Ovary (tissue), 9 donors: ENCODE measurements around the gene PGA3. TPM values are rescaled to one million over a fixed set of nuclear protein-coding genes. Genes with fewer than 3 reads are reported as not detected.

Source experiments
- DNase-seq, 5 donors: peaks; one replicate each; pipeline ENCODE4 v3.0.0-alpha.2; 2019 to 2020
- H3K27ac ChIP-seq, 2 donors: fragments of 200-600 bp; one replicate each; pipeline versions ENCODE4 v1.5.1 to v1.8.0; 2019 to 2022
- H3K27me3 ChIP-seq: fragments of 200-600 bp; one replicate; pipeline ENCODE4 v1.8.0; 2022
- H3K36me3 ChIP-seq: fragments of 200-600 bp; sonication (generic); one replicate; pipeline ENCODE4 v1.5.1; 2019
- H3K4me1 ChIP-seq: one replicate; pipeline ENCODE4 v1.8.1; 2013; ENCODE audit warnings: mild to moderate bottlenecking, moderate library complexity; ENCODE audit not compliant: insufficient read depth
- H3K4me3 ChIP-seq: fragments of 200-600 bp; sonication (generic); one replicate; pipeline ENCODE4 v1.5.1; 2017
- H3K9me3 ChIP-seq, 2 donors: fragments of 200-600 bp in 1 of 2; sonication (generic) in 1 of 2; one replicate each; pipeline versions ENCODE4 v1.5.1 to v1.8.1; 2013 to 2019; ENCODE audit warnings: mild to moderate bottlenecking in 1 of 2, moderate library complexity in 1 of 2
- EP300 ChIP-seq: sonication (generic); formaldehyde crosslinking; IDR thresholded peaks from one replicate; pipeline ENCODE4 v1.6.1; 2017; ENCODE audit warnings: antibody characterized with exemption
- POLR2A ChIP-seq: fragments of 450-650 bp; IDR thresholded peaks from one replicate; pipeline ENCODE4 v1.6.1; 2017; ENCODE audit warnings: antibody characterized with exemption, mild to moderate bottlenecking, moderate library complexity
- WGBS, 3 donors: extraction: QIAGEN DNeasy Blood & Tissue Kit in 1 of 3; methylation state at CpG; one replicate each; pipeline versions ENCODE4 v1.1.5 to v1.1.7; 2013 to 2017; 5-methylcytosine and 5-hydroxymethylcytosine counted together
- intact Hi-C, 4 donors: fragments of 100-400 bp; cut with DNase I; formaldehyde crosslinking; loops; one replicate each; pipeline versions ENCODE4 v1.11.0 to v1.15.1; 2022 to 2023
- polyA plus RNA-seq, 2 donors: library from polyadenylated mRNA; stranded (reverse); fragments of 200-250 nt in 1 of 2; fragments of 350-450 nt in 1 of 2; fragmentation: Illumina TruSeq in 1 of 2; extraction: RNeasy Lipid Tissue Mini Kit (QIAGEN cat#74804) in 1 of 2; gene quantifications; one replicate each; pipeline ENCODE4 v1.2.3, GENCODE V29; 2013 to 2014
- total RNA-seq, 7 donors: library from RNA; depleted of rRNA in 2 of 7; stranded (reverse); fragments of >200 nt in 2 of 7; fragmentation: NEBNext Ultra II Directional in 3 of 7; extraction: Animal tissue kit (Norgen Biotek cat#: 25700) in 3 of 7; gene quantifications; one replicate each; pipeline versions ENCODE4 v1.1.0 to v1.2.4, GENCODE V29; 2016 to 2023
- TF ChIP-seq, protein P1 (sequence below), 3 donors: fragments of 450-650 bp in 2 of 3; fragments of 200-600 bp in 1 of 3; IDR thresholded peaks; one replicate each; pipeline versions ENCODE4 v1.5.1 to v1.8.0; 2016 to 2022; ENCODE audit warnings: antibody characterized with exemption in 3 of 3, mild to moderate bottlenecking in 1 of 3
- donor health status: DM: no; HTN: no; CAD: no; lungs with moderate emphysema.
- donor health status: DM: no; HTN: no; CAD: no.
- donor health status: Bipolar disorder and iron deficiency.
- donor health status: DM: yes; HTN: yes; CAD: no.
- donor health status: DM: no; HTN: no; CAD: no.
- donor health status: DM: yes; HTN: yes; CAD: no.

PGA3 gene
- total and polyA plus RNA-seq, 9 donors: 0.38 to 4.3 (median 1.0) TPM; not detected in 2

- no peak for DNase-seq
- Histone ChIP-seq H3K4me3 (no peak overlapping the region), H3K27ac (no peak overlapping the region), H3K36me3 (no peaks in the 10 kb centered on the region), H3K9me3 (no peaks in the 10 kb centered on the region), H3K27me3 (no peaks in the 10 kb centered on the region), H3K4me1 (no peaks in the 10 kb centered on the region)
- intact Hi-C loops: no loop called here
- WGBS, 3 donors: 85 to 91% (median 87%) methylated on average over 9 of the region's 9 CpGs
- no peak for TF ChIP-seq POLR2A
- TF ChIP-seq, protein P1, sequence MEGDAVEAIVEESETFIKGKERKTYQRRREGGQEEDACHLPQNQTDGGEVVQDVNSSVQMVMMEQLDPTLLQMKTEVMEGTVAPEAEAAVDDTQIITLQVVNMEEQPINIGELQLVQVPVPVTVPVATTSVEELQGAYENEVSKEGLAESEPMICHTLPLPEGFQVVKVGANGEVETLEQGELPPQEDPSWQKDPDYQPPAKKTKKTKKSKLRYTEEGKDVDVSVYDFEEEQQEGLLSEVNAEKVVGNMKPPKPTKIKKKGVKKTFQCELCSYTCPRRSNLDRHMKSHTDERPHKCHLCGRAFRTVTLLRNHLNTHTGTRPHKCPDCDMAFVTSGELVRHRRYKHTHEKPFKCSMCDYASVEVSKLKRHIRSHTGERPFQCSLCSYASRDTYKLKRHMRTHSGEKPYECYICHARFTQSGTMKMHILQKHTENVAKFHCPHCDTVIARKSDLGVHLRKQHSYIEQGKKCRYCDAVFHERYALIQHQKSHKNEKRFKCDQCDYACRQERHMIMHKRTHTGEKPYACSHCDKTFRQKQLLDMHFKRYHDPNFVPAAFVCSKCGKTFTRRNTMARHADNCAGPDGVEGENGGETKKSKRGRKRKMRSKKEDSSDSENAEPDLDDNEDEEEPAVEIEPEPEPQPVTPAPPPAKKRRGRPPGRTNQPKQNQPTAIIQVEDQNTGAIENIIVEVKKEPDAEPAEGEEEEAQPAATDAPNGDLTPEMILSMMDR (IDR thresholded peaks at IDR 0.05): no peak
- TF ChIP-seq EP300: no peak
Measured at GRCh38 chr11:61168042-61168688, 35.1 kb upstream of the PGA3 start.

GRCh38 chr11:61168800-61169199 lies 34.5 kb upstream of the PGA3 start:
- Histone ChIP-seq H3K4me3 (no peak overlapping the region), H3K27me3 (no peaks in the 10 kb centered on the region), H3K9me3 (no peaks in the 10 kb centered on the region), H3K27ac (no peak overlapping the region), H3K4me1 (no peaks in the 10 kb centered on the region), H3K36me3 (no peaks in the 10 kb centered on the region)
- no peak for DNase-seq
- intact Hi-C loops: no loop called here
- TF ChIP-seq EP300: no peak
- TF ChIP-seq, protein P1 (IDR thresholded peaks at IDR 0.05): no peak
- TF ChIP-seq POLR2A: no peak
- 79 to 84% (median 80%) methylated on average over 1 of the region's 1 CpG for WGBS, 3 donors

DNA sequence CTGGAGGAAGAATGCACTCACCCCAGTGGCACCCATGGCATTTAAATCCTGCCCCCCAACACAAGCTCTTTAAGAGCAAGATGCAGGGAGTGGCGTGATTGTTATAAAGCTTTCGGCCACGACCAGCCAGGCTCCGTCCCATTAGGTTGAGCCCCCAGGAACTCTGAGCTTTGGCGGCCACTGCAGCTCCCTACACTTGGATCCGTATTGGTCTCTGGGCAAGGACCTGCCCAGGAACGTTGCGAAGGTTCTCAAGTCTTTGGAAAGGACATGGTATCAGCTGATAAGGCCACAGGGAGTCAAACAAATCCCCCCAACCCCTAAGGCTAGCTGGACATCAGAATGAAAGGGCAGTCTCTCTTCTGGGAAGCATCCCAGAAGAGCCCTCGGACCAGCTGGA lies 32.7 kb upstream of the PGA3 start:
- H3K36me3 ChIP-seq: no peaks in the 10 kb centered on the region
- H3K4me3 ChIP-seq: no peak overlapping the region
- no peaks in the 10 kb centered on the region for H3K9me3 ChIP-seq
- TF ChIP-seq, protein P1 (IDR thresholded peaks at IDR 0.05): no peak
- TF ChIP-seq POLR2A (no peak), EP300 (no peak)
- intact Hi-C loops: loop anchor here in 1 of 4 donors (10.0 kb wide), 1 partner anchor 336 kb away; no protein-coding TSS in a partner anchor
- H3K4me1 ChIP-seq: no peaks in the 10 kb centered on the region
- WGBS, 3 donors: 66 to 73% (median 72%) methylated on average over 9 of the region's 9 CpGs
- DNase-seq: no peak
- H3K27me3 ChIP-seq: no peaks in the 10 kb centered on the region
- H3K27ac ChIP-seq: no peak overlapping the region

DNA sequence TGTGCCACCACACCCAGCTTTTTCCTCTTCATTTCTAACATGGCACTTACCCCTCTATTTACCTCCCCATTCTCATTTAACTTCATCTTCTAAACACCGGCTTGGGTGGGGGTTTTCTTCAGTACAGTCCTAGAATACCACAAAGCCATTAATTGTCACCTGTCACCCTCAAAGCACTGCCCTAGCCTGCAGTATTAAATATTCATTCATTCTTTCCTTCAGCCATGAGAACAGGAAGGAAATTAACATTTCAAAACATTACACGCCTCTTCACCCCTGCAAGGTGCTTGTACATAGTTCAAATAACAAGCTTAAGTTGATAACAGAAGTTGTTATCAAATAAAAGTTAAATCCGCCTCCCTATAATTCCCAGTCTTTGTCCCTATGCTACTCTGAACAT lies 31.4 kb upstream of the PGA3 start:
- Histone ChIP-seq H3K9me3 (no peaks in the 10 kb centered on the region), H3K4me1 (no peaks in the 10 kb centered on the region), H3K27ac (no peak overlapping the region), H3K4me3 (no peak overlapping the region), H3K27me3 (no peaks in the 10 kb centered on the region), H3K36me3 (no peaks in the 10 kb centered on the region)
- no peak for TF ChIP-seq EP300
- TF ChIP-seq POLR2A: no peak
- 82 to 87% (median 84%) methylated on average over 3 of the region's 3 CpGs for WGBS, 3 donors
- DNase-seq: no peak
- intact Hi-C loops: loop anchor here in 1 of 4 donors (10.0 kb wide), 1 partner anchor 337 kb away; no protein-coding TSS in a partner anchor

DNA sequence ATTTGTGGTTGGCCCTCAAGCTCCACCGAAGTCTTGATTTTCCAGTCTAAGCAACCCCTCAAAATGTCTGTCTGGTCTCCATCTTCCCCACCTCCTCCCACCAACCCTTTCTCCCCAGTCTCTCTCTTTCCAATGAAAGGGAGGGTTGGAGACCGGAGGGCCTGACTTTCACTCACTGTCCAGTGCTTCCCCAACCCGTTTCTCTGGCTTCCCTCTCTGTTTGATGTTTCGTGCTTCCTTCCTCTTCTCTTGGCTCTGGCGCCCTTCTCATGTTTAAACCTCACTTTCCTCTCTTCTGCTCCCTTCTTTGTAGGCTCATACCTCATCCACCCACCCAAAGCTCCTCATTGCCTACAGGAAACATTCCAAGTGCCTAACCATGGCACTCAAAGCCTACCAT lies 31.0 kb upstream of the PGA3 start:
- no peaks in the 10 kb centered on the region for H3K9me3 ChIP-seq
- WGBS, 3 donors: 72 to 74% (median 73%) methylated on average over 5 of the region's 5 CpGs
- TF ChIP-seq, protein P1 (IDR thresholded peaks at IDR 0.05): no peak
- no peak for TF ChIP-seq POLR2A
- no peak for TF ChIP-seq EP300
- no peaks in the 10 kb centered on the region for H3K4me1 ChIP-seq
- no peaks in the 10 kb centered on the region for H3K36me3 ChIP-seq
- H3K27ac ChIP-seq: no peak overlapping the region
- H3K27me3 ChIP-seq: no peaks in the 10 kb centered on the region
- no peak for DNase-seq
- intact Hi-C loops: loop anchor here in 1 of 4 donors (10.0 kb wide), 1 partner anchor 338 kb away; no protein-coding TSS in a partner anchor
- no peak overlapping the region for H3K4me3 ChIP-seq
